H1 (cell line): ENCODE measurements around the gene APBA3. TPM values are rescaled to one million over a fixed set of nuclear protein-coding genes. Genes with fewer than 3 reads are reported as not detected.

Source experiments
- CTCF ChIA-PET: fragments of 300-600 bp; sonication (Branson Sonifier 250); formaldehyde crosslinking; loops from one replicate; lab custom pipeline; 2021; ENCODE audit not compliant: partially characterized antibody; lab: Charles Lee
- POLR2A ChIA-PET: fragments of 300-600 bp; sonication (Branson Sonifier 250); formaldehyde crosslinking; loops from one replicate; lab custom pipeline; 2021; ENCODE audit warnings: inconsistent platforms; ENCODE audit not compliant: partially characterized antibody; lab: Charles Lee
- DNase-seq, 2 experiments: peaks; one replicate each; pipeline versions ENCODE4 v3.0.0 to v3.0.0-alpha.2; 2010 to 2022; ENCODE audit warnings: low spot score in 2 of 2, low read depth in 1 of 2, mixed read lengths in 1 of 2
- FAIRE-seq: peaks from 2 replicates; lab custom pipeline; 2011; peaks lifted over from hg19 to GRCh38; lab: Jason Lieb, UNC
- H2AFZ ChIP-seq: 2 replicates; pipeline ENCODE4 v1.8.1; 2012; ENCODE audit warnings: low read length, inconsistent platforms
- H2AK5ac ChIP-seq: 2 replicates; pipeline ENCODE4 v1.6.1; 2013; ENCODE audit warnings: low read depth, low read length
- H2BK120ac ChIP-seq: replicated peaks from 2 replicates; pipeline ENCODE3; 2013; ENCODE audit warnings: low read depth, low read length, inconsistent platforms
- H2BK12ac ChIP-seq: 2 replicates; pipeline ENCODE4 v1.6.1; 2013; ENCODE audit warnings: low read depth, low read length
- H2BK15ac ChIP-seq: 2 replicates; pipeline ENCODE4 v1.6.1; 2013; ENCODE audit warnings: low read length
- H2BK20ac ChIP-seq: 2 replicates; pipeline ENCODE4 v1.6.1; 2013; ENCODE audit warnings: low read length
- H2BK5ac ChIP-seq: 2 replicates; pipeline ENCODE4 v1.6.1; 2013; ENCODE audit warnings: low read depth, low read length
- H3K14ac ChIP-seq: 2 replicates; pipeline ENCODE4 v1.6.1; 2013; ENCODE audit warnings: inconsistent platforms; ENCODE audit not compliant: insufficient read length
- H3K18ac ChIP-seq: 2 replicates; pipeline ENCODE4 v1.6.1; 2013; ENCODE audit warnings: low read length; ENCODE audit errors: extremely low read depth
- H3K23ac ChIP-seq: 2 replicates; pipeline ENCODE4 v1.6.1; 2013; ENCODE audit warnings: inconsistent platforms; ENCODE audit not compliant: insufficient read length
- H3K23me2 ChIP-seq: 2 replicates; pipeline ENCODE4 v1.6.1; 2013; ENCODE audit warnings: low read depth, low read length
- H3K27ac ChIP-seq: 2 replicates; pipeline ENCODE4 v1.6.1; 2011; ENCODE audit warnings: low read depth, low read length, inconsistent platforms
- H3K27me3 ChIP-seq, 4 experiments: replicated peaks in 1 of 4; 1 replicate in 1 of 4; 2 replicates in 3 of 4; pipeline versions ENCODE4 v1.6.1 to v1.8.1; 2011 to 2013; ENCODE audit warnings: low read length in 3 of 4, mild to moderate bottlenecking in 3 of 4, inconsistent platforms in 2 of 4, mixed read lengths in 2 of 4, moderate library complexity in 1 of 4; ENCODE audit not compliant: control insufficient read depth in 3 of 4, insufficient read depth in 3 of 4; ENCODE audit errors: extremely low read depth in 1 of 4
- H3K36me3 ChIP-seq, 4 experiments: 2 replicates each; pipeline versions ENCODE4 v1.6.1 to v1.8.1; 2011 to 2013; ENCODE audit warnings: mild to moderate bottlenecking in 4 of 4, low read length in 3 of 4, moderate library complexity in 2 of 4, control low read depth in 1 of 4, inconsistent platforms in 1 of 4; ENCODE audit not compliant: insufficient read depth in 4 of 4, control insufficient read depth in 2 of 4
- H3K4ac ChIP-seq: replicated peaks from 2 replicates; pipeline ENCODE3; 2013; ENCODE audit warnings: low read length, low read depth, mixed read lengths, inconsistent platforms; ENCODE audit not compliant: insufficient read length
- H3K4me1 ChIP-seq, 4 experiments: replicated peaks in 1 of 4; 1 replicate in 1 of 4; 2 replicates in 3 of 4; pipeline versions ENCODE4 v1.6.1 to v1.8.1; 2011 to 2013; ENCODE audit warnings: low read length in 3 of 4, inconsistent platforms in 2 of 4, mixed read lengths in 1 of 4; ENCODE audit not compliant: insufficient read depth in 4 of 4, control insufficient read depth in 3 of 4
- H3K4me2 ChIP-seq, 2 experiments: 2 replicates each; pipeline versions ENCODE4 v1.6.1 to v1.8.1; 2011 to 2013; ENCODE audit warnings: low read depth in 2 of 2, low read length in 2 of 2, control low read depth in 1 of 2, inconsistent platforms in 1 of 2, mild to moderate bottlenecking in 1 of 2; ENCODE audit not compliant: insufficient read depth in 1 of 2
- H3K4me3 ChIP-seq, 4 experiments: fragments of 200-600, 300-600 bp in 1 of 4; sonication (generic), shearing (Covaris generic), sonication (Bioruptor Twin) in 1 of 4; 2 replicates each; pipeline versions ENCODE4 v1.5.1 to v1.8.1; 2011 to 2016; ENCODE audit warnings: low read length in 4 of 4, low read depth in 3 of 4, control low read depth in 2 of 4, inconsistent platforms in 2 of 4, mild to moderate bottlenecking in 2 of 4, mixed read lengths in 1 of 4, moderate library complexity in 1 of 4; ENCODE audit not compliant: insufficient read depth in 2 of 4; ENCODE audit errors: extremely low read depth in 1 of 4
- H3K56ac ChIP-seq: replicated peaks from 2 replicates; pipeline ENCODE3; 2013; ENCODE audit warnings: low read depth, mild to moderate bottlenecking, mixed read lengths, low read length, inconsistent platforms; ENCODE audit not compliant: insufficient read length
- H3K79me1 ChIP-seq: 2 replicates; pipeline ENCODE4 v1.6.1; 2013; ENCODE audit warnings: low read depth, low read length, control low read depth
- H3K79me2 ChIP-seq, 2 experiments: 2 replicates each; pipeline versions ENCODE4 v1.6.1 to v1.8.1; 2012 to 2013; ENCODE audit warnings: low read length in 2 of 2, mild to moderate bottlenecking in 2 of 2, inconsistent platforms in 1 of 2; ENCODE audit not compliant: insufficient read depth in 2 of 2, control insufficient read depth in 1 of 2
- H3K9ac ChIP-seq, 4 experiments: replicated peaks in 1 of 4; 1 replicate in 1 of 4; 2 replicates in 3 of 4; pipeline versions ENCODE4 v1.6.1 to v1.8.1; 2011 to 2013; ENCODE audit warnings: low read depth in 3 of 4, low read length in 3 of 4, control low read depth in 2 of 4, mild to moderate bottlenecking in 2 of 4, moderate library complexity in 2 of 4, inconsistent platforms in 1 of 4; ENCODE audit errors: extremely low read depth in 1 of 4
- H3K9me3 ChIP-seq, 2 experiments: 2 replicates each; pipeline versions ENCODE4 v1.6.1 to v1.8.1; 2012 to 2013; ENCODE audit warnings: mild to moderate bottlenecking in 2 of 2, moderate library complexity in 2 of 2, control low read depth in 1 of 2, inconsistent platforms in 1 of 2, low read depth in 1 of 2, low read length in 1 of 2, mixed read lengths in 1 of 2; ENCODE audit not compliant: insufficient read depth in 2 of 2
- H4K20me1 ChIP-seq, 2 experiments: replicated peaks in 1 of 2; 2 replicates each; pipeline versions ENCODE3 to v1.8.1; 2011 to 2013; ENCODE audit warnings: inconsistent platforms in 2 of 2, low read length in 2 of 2, mild to moderate bottlenecking in 1 of 2; ENCODE audit not compliant: insufficient read depth in 2 of 2, control insufficient read depth in 1 of 2
- H4K5ac ChIP-seq: 2 replicates; pipeline ENCODE4 v1.6.1; 2013; ENCODE audit warnings: low read length, low read depth, mixed read lengths, inconsistent platforms; ENCODE audit not compliant: insufficient read length
- H4K8ac ChIP-seq: 2 replicates; pipeline ENCODE4 v1.8.0; 2013; ENCODE audit warnings: mild to moderate bottlenecking, moderate library complexity, low read length, inconsistent platforms; ENCODE audit not compliant: insufficient read depth; ENCODE audit errors: extremely low read depth
- H4K91ac ChIP-seq: replicated peaks from 2 replicates; pipeline ENCODE3; 2013; ENCODE audit warnings: low read length, mixed read lengths, inconsistent platforms; ENCODE audit not compliant: insufficient read length
- CEBPB ChIP-seq: IDR thresholded peaks from 2 replicates; pipeline ENCODE4 v1.6.1; 2012; ENCODE audit warnings: low read depth, low read length
- CREB1 ChIP-seq: IDR thresholded peaks from 2 replicates; pipeline ENCODE4 v1.6.1; 2012; ENCODE audit warnings: inconsistent platforms
- GABPA ChIP-seq: IDR thresholded peaks from 2 replicates; pipeline ENCODE4 v1.6.1; 2011; ENCODE audit warnings: mild to moderate bottlenecking, low read length, moderate library complexity, borderline replicate concordance; ENCODE audit not compliant: insufficient read depth
- HDAC2 ChIP-seq, 2 experiments: fragments of 300-600 bp in 1 of 2; sonication (generic) in 1 of 2; IDR thresholded peaks; 2 replicates each; pipeline ENCODE4 v1.6.1; 2011 to 2012; ENCODE audit warnings: low read depth in 2 of 2, low read length in 2 of 2, mild to moderate bottlenecking in 2 of 2, moderate library complexity in 2 of 2, borderline replicate concordance in 1 of 2, inconsistent platforms in 1 of 2
- JUN ChIP-seq: IDR thresholded peaks from 2 replicates; pipeline ENCODE4 v1.6.1; 2011; ENCODE audit warnings: low read depth, mild to moderate bottlenecking, improper control_type of control experiment, low read length
- KDM1A ChIP-seq: fragments of 200-600, 300-600 bp; sonication (generic); IDR thresholded peaks from 2 replicates; pipeline ENCODE4 v1.7.1; 2016; ENCODE audit warnings: mild to moderate bottlenecking, low read length, borderline replicate concordance
- RXRA ChIP-seq: IDR thresholded peaks from 2 replicates; pipeline ENCODE4 v1.6.1; 2011; ENCODE audit warnings: low read depth, mild to moderate bottlenecking, low read length, moderate library complexity; ENCODE audit not compliant: insufficient read depth
- TBP ChIP-seq: IDR thresholded peaks from 2 replicates; pipeline ENCODE4 v1.6.1; 2011; ENCODE audit warnings: low read depth, low read length, improper control_type of control experiment
- WGBS, 2 experiments: shearing (Covaris generic) in 1 of 2; methylation state at CpG; one replicate each; pipeline versions ENCODE4 v1.1.6 to v1.1.7; 2013 to 2015; ENCODE audit warnings: low lambda C conversion rate in 2 of 2, mixed read lengths in 2 of 2, inconsistent platforms in 1 of 2, low coverage in 1 of 2, missing lambda C conversion rate in 1 of 2; ENCODE audit not compliant: insufficient replicate concordance in 2 of 2, insufficient coverage in 1 of 2, insufficient read length in 1 of 2; ENCODE audit errors: extremely low coverage in 1 of 2, missing lambda C conversion rate in 1 of 2; 5-methylcytosine and 5-hydroxymethylcytosine counted together
- polyA plus RNA-seq, 7 experiments: library from polyadenylated mRNA; depleted of rRNA in 3 of 7; stranded (reverse) in 5 of 7; unstranded in 2 of 7; fragments of >200 nt in 5 of 7; fragments of 200-250 nt in 2 of 7; gene quantifications; 1 replicate in 5 of 7; 2 replicates in 1 of 7; 4 replicates in 1 of 7; pipeline versions ENCODE4 v1.2.1 to v1.2.3, GENCODE V29; 2011 to 2013; ENCODE audit warnings: missing spikeins in 2 of 7, mixed read lengths in 2 of 7
- total RNA-seq: library from RNA; stranded (reverse); fragmentation: NEBNext Ultra II Directional; extraction: Animal tissue kit (Norgen Biotek cat#: 25700); gene quantifications from 2 replicates; pipeline ENCODE4 v1.2.1, GENCODE V29; 2021
- TF ChIP-seq, protein P1 (sequence below): IDR thresholded peaks from 2 replicates; pipeline ENCODE4 v1.6.1; 2011; ENCODE audit warnings: low read depth, mild to moderate bottlenecking, low read length; ENCODE audit not compliant: insufficient read depth
- TF ChIP-seq, protein P2 (sequence below): IDR thresholded peaks from 2 replicates; pipeline ENCODE4 v1.6.1; 2011; ENCODE audit warnings: low read length, improper control_type of control experiment

The APBA3 gene
- total and polyA plus RNA-seq, 2 of the 8 experiments (the other 6 are each of a cell fraction or from before 2014, with no cell fraction given): 21.4 to 36.9 TPM

DNA sequence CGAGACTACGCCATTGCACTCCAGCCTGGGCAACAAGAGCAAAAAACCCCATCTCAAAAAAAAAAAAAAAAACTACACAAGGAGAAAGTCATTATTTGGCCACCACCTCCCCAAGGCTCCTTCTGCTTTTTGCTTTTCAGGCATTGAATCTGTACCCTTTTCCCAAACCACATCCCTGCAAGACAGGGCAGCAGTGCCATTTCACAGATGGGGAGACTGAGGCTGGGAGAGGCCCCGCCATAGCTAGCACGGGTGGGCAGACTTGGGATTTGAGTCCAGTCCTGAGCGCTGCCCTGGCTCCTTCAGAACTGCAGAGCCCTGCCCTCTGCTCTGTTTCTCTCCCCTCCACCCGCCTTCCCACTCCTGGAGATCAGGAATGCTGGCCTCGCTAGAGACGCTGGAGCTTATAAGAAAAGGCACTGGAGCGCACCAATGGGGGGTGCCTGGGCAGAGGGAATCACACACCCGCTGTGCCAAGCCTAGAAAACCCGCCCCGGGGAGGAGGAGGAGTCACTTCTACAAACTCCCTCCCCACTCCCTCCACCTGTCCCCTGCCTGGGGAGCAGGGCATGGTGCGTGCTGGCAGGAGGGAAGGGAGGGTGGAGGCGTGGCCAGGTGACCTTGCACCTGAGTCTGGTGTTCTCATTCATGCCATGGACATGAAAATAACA, 35.7 kb downstream of the APBA3 start:
- Histone ChIP-seq H3K4me1 (peaks cover 0 to 13% (median 7%) of the 10 kb centered on the region in 4 experiments; a peak in 6 of 7 replicates), H4K5ac (peak overlapping the region; percentile 71), H3K79me2 (no peaks in the 10 kb centered on the region), H3K27me3 (peaks cover 0 to 3% (median 0%) of the 10 kb centered on the region in 4 experiments; a peak in 2 of 7 replicates), H2BK12ac (no peak overlapping the region), H2BK120ac (no peak overlapping the region), H2BK5ac (no peak overlapping the region), H3K4me2 (peak overlapping the region; percentile 22 to 47; a peak in 3 of 4 replicates), H3K56ac (no peak overlapping the region), H3K4me3 (peak overlapping the region in 1 of 4 experiments; percentile 23; a peak in 1 of 8 replicates), H3K4ac (no peak overlapping the region), H2BK15ac (no peak overlapping the region), H4K20me1 (no peaks in the 10 kb centered on the region), H2AK5ac (no peak overlapping the region), H4K91ac (peak overlapping the region; percentile 74), H3K23ac (no peak overlapping the region), H3K14ac (no peak overlapping the region), H3K23me2 (peaks cover 8% of the 10 kb centered on the region; the same call in 1 of the 2 replicates), H3K9me3 (no peaks in the 10 kb centered on the region), H3K79me1 (no peaks in the 10 kb centered on the region), H4K8ac (peak overlapping the region; percentile 11; the same call in 1 of the 2 replicates), H3K9ac (no peak overlapping the region), H2BK20ac (no peak overlapping the region), H3K27ac (no peak overlapping the region), H3K36me3 (no peaks in the 10 kb centered on the region), H2AFZ (no peak overlapping the region), H3K18ac (peak overlapping the region; percentile 72)
- WGBS, 2 experiments: 31% methylated on average over 11 of the region's 14 CpGs; no CpG with 5 or more reads in 1 of the 2 experiments
- POLR2A ChIA-PET: interaction anchor here (0.6 to 1.8 kb wide), 3 partner anchors 17 to 422 kb away, joined by 4 read pairs; partner anchors contain the start of genes MRPL54 and TJP3
- DNase-seq (peak; percentile 61 to 77), FAIRE-seq (no peak)
- CTCF ChIA-PET: interaction anchor here (0.6 to 1.7 kb wide), 7 partner anchors 9 to 802 kb away, joined by 3 to 5 read pairs (median 3); no protein-coding TSS in a partner anchor
- peak; percentile 26 to 80; a peak in 3 of 4 replicates for TF ChIP-seq HDAC2 (IDR thresholded peaks at IDR 0.05; ENCODE audit: borderline replicate concordance in 1 of 2, low read depth in 2 of 2, low read length in 2 of 2)
- TF ChIP-seq, protein P1, sequence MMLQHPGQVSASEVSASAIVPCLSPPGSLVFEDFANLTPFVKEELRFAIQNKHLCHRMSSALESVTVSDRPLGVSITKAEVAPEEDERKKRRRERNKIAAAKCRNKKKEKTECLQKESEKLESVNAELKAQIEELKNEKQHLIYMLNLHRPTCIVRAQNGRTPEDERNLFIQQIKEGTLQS: no peak
- peak; percentile 46; the same call in 1 of the 2 replicates for TF ChIP-seq TBP
- TF ChIP-seq CEBPB: no peak
- no peak for TF ChIP-seq JUN
- no peak for TF ChIP-seq KDM1A
- no peak for TF ChIP-seq GABPA
- TF ChIP-seq RXRA: no peak
- TF ChIP-seq CREB1: 0 out of 2 replicates have a peak, but pooled peaks have one; percentile 24
- TF ChIP-seq, protein P2, sequence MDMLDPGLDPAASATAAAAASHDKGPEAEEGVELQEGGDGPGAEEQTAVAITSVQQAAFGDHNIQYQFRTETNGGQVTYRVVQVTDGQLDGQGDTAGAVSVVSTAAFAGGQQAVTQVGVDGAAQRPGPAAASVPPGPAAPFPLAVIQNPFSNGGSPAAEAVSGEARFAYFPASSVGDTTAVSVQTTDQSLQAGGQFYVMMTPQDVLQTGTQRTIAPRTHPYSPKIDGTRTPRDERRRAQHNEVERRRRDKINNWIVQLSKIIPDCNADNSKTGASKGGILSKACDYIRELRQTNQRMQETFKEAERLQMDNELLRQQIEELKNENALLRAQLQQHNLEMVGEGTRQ: no peak
